ENCODE results near the gene AMY1B.
"Not testable (repeated sequence)": the region's sequence is repeated elsewhere in the genome, so short reads cannot be mapped to it uniquely, and the experiment has no call there.

Gene AMY1B

DNA sequence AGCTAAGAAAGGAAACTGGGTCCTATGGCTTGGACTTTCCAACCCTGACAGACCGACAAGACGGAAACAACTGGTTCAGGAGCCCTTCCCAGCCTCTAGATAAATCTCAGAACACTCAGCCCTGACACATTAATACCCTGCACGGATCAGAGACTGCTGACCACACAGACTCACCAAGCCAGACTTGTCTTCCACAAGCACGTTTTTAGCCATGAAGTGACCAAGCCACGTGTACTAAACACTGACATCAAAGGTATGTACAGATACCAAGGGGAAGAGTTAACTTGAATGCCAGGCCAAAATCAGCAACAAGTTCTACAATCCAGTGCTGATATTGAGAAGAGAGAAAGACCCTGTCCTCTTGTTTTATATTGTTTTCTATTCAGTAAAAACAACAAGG is at the start of gene AMY1B:
Gene AMY1B, minus strand, starts transcription at position 101 of the 400 bp plus-strand sequence. CDS start 571 bp downstream, outside the sequence.
- DNase-seq: not testable (repeated sequence)

- DNase-seq: not testable (repeated sequence)
These were observed 49.0 kb upstream of the AMY1B start for GRCh38 chr1:103745040-103745439.

DNA sequence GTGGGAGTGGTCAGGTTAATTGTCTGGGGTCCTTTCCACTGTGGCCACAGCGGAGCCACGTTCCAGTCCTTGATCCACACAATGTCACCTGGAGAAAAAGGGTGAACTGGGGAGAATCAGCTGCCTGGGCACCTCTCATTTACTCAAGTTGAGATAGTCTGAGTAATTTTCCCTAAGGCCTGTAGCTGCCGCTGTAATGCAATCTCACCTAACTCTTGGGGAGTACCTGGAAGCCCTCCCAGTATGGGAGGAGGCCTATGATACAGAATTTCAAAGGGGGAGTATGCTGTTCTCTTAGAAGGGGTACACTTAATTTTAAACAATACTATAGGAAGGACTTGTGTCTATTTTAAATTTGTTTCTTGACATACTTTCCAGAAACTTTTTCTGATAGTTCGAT is 48.4 kb upstream of the AMY1B start:
- DNase-seq: not testable (repeated sequence)

DNA sequence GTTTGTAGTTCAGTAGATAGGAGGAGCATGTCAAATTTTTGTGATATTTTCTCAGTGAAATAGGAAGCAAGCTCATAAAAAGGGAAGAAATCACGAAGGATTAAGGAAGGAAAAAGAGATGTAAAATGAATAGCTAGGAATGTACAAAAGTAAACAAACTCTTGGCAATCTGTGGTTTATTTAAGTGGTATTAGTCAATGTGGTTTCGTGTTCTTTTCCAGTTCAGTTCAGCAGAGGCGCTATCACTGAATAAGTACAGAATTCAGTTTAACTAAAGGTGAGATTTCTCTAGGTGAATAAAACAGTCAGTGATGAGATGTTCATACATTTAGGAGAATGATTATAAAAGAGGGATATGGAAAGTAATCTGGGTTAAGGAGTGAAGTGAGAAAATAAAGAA is 42.0 kb upstream of the AMY1B start:
- not testable (repeated sequence) for DNase-seq

GRCh38 chr1:103735334-103735733 is 39.3 kb upstream of the AMY1B start:
- DNase-seq: not testable (repeated sequence)

GRCh38 chr1:103721473-103721872 is 25.5 kb upstream of the AMY1B start:
- DNase-seq: not testable (repeated sequence)

- DNase-seq: not testable (repeated sequence)
These were observed 21.4 kb upstream of the AMY1B start for GRCh38 chr1:103717404-103717803.

DNA sequence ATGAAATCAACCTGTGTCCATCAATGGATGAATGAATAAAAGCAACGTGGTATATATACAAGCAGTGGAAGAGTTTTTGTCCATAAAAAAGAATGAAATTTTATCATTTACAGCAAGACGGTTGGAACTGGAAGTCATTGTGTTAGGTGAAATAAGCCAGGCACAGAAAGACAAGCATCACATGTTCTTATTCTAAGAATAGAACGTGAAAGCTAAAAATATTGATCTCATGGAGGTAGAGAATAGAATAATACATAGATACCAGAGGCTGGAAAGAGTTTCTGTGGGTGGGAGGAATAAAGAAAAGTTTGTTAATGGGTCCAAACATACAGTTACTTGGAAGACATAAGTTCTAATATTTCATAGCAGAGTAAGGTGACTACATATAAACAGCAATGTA is 14.4 kb upstream of the AMY1B start:
- not testable (repeated sequence) for DNase-seq

DNA sequence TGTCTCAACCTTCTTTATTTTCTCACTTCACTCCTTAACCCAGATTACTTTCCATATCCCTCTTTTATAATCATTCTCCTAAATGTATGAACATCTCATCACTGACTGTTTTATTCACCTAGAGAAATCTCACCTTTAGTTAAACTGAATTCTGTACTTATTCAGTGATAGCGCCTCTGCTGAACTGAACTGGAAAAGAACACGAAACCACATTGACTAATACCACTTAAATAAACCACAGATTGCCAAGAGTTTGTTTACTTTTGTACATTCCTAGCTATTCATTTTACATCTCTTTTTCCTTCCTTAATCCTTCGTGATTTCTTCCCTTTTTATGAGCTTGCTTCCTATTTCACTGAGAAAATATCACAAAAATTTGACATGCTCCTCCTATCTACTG is 11.7 kb upstream of the AMY1B start:
- not testable (repeated sequence) for DNase-seq

GRCh38 chr1:103701256-103701655 is 5.2 kb upstream of the AMY1B start:
- not testable (repeated sequence) for DNase-seq

GRCh38 chr1:103700669-103701068 is 4.7 kb upstream of the AMY1B start:
- DNase-seq: not testable (repeated sequence)

- not testable (repeated sequence) for DNase-seq
These were observed 1.4 kb upstream of the AMY1B start for GRCh38 chr1:103697430-103697829.

GRCh38 chr1:103676335-103676734 is 19.7 kb downstream of the AMY1B start:
- not testable (repeated sequence) for DNase-seq

GRCh38 chr1:103655460-103655859 is 40.5 kb downstream of the AMY1B start, which contains the start of gene AMY1A:
Gene AMY1A (plus strand): TSS chr1:103655760. CDS start chr1:103656331, 571 bp downstream.
- DNase-seq: not testable (repeated sequence)

DNA sequence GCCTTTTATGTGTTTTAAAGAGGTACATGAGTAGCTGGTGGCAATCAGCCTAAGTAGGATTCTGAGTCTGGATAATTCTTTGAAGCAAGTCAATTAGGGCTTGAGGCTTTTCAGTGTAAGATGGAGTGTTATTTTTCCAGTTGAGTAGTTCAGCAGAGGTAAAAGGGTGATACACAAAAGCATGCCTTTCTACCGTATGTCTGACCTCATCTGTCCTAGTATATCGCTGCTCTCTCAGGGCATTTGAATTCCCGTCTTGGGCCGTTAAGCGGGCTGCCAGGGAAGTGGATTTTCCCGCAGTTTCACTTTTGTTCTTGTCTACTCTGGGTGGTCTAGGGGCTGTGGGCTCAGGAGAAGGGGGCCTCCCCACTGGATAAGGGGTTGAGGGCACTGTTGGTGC is 41.9 kb downstream of the AMY1B start:
- not testable (repeated sequence) for DNase-seq

- DNase-seq: not testable (repeated sequence)
These were observed 45.1 kb downstream of the AMY1B start for GRCh38 chr1:103650889-103651288.

DNA sequence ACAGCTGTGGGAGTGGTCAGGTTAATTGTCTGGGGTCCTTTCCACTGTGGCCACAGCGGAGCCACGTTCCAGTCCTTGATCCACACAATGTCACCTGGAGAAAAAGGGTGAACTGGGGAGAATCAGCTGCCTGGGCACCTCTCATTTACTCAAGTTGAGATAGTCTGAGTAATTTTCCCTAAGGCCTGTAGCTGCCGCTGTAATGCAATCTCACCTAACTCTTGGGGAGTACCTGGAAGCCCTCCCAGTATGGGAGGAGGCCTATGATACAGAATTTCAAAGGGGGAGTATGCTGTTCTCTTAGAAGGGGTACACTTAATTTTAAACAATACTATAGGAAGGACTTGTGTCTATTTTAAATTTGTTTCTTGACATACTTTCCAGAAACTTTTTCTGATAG is 45.7 kb downstream of the AMY1B start:
- not testable (repeated sequence) for DNase-seq

- not testable (repeated sequence) for DNase-seq
These were observed 52.1 kb downstream of the AMY1B start for GRCh38 chr1:103643908-103644307.

DNA sequence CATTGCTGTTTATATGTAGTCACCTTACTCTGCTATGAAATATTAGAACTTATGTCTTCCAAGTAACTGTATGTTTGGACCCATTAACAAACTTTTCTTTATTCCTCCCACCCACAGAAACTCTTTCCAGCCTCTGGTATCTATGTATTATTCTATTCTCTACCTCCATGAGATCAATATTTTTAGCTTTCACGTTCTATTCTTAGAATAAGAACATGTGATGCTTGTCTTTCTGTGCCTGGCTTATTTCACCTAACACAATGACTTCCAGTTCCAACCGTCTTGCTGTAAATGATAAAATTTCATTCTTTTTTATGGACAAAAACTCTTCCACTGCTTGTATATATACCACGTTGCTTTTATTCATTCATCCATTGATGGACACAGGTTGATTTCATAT is 54.8 kb downstream of the AMY1B start:
- not testable (repeated sequence) for DNase-seq

Measured in activated CD4-positive, alpha-beta T cell treated with anti-CD3 and anti-CD28 coated beads, Interleukin-2, amount 50 U/mL, for 16 hours (primary cell).